Activated T-cell treated with anti-CD3 and anti-CD28 coated beads, Interleukin-2, amount 50 U/mL, for 72 hours (primary cell): ENCODE measurements around the gene MTFMT. TPM values are rescaled to one million over a fixed set of nuclear protein-coding genes. Genes with fewer than 3 reads are reported as not detected.
"Not testable (repeated sequence)": the region's sequence is repeated elsewhere in the genome, so short reads cannot be mapped to it uniquely, and the experiment has no call there.

Experiments
- ATAC-seq, 2 donors: fragments of 150-1000 bp; cut with Tn5 transposase; replicated peaks in 1 of 2; 2 replicates each; pipeline ENCODE4 v1.10.0; 2021; ENCODE audit warnings: moderate library complexity in 2 of 2, mild to moderate bottlenecking in 1 of 2
- DNase-seq, 2 donors: peaks; one replicate each; pipeline ENCODE4 v3.0.0; 2021 to 2022; ENCODE audit warnings: mixed read lengths in 1 of 2
- H3K27ac Mint-ChIP-seq: one replicate; pipeline ENCODE4 v1.8.0; 2022; ENCODE audit warnings: mild to moderate bottlenecking, moderate library complexity, mixed read lengths
- H3K27me3 Mint-ChIP-seq: one replicate; pipeline ENCODE4 v1.8.0; 2022; ENCODE audit warnings: low read depth, mixed read lengths
- H3K36me3 Mint-ChIP-seq, 2 donors: one replicate each; pipeline ENCODE4 v1.8.0; 2022; ENCODE audit warnings: mixed read lengths in 2 of 2, mild to moderate bottlenecking in 1 of 2; ENCODE audit not compliant: insufficient read depth in 2 of 2
- H3K4me1 Mint-ChIP-seq: one replicate; pipeline ENCODE4 v1.8.0; 2022; ENCODE audit warnings: low read depth, mixed read lengths
- H3K4me3 Mint-ChIP-seq, 2 donors: one replicate each; pipeline ENCODE4 v1.8.0; 2022; ENCODE audit warnings: mild to moderate bottlenecking in 2 of 2, mixed read lengths in 2 of 2, moderate library complexity in 2 of 2
- H3K9me3 Mint-ChIP-seq, 2 donors: one replicate each; pipeline ENCODE4 v1.8.0; 2022; ENCODE audit warnings: mixed read lengths in 2 of 2
- total RNA-seq, 2 donors: library from RNA; stranded (reverse); gene quantifications; one replicate each; pipeline ENCODE4 v1.2.3, GENCODE V29; 2022

MTFMT gene
- total RNA-seq: 10 to 100 TPM; 12.9 to 18.2 TPM

DNA sequence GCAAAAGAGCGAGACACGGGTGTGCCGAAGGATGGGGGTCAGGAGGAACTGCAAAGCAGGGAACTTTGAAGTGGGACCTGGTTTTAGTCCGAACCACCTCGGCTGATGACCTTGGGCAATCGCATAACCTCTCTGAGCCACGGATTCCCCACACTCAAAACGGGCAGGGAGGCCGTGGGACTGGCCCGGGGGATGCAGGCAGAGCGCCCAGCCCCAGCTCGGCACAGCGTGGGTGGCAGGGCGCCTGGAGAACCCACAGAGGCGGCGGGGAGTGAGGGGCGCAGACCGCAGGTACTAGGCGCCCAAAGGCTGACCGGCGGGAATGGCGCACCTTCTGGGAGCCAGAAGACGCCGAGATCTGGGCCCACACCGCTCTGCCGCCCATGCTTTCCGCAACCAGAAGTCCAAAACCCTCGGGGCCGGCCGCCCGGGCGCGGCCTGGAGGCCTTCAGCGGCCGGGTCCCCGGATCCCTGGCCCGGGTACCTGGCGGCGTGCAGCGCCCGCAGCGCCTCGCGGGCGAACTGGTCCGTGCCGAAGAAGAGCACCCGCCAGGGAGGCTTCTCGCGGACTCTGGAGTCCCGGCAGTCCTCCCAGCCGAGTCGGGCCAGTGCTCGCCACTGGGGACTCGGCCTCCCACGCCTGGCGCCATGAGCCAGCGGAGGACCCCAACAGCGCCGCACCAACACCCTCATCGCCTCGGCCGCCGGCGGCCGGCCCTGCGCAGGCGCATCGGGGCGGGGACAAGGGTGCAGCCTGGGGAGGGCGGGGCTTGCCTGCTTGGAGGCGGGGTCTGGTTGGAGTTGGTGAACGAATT is at the start of gene MTFMT:
MTFMT (minus strand) TSS at position 719 of the 815 bp plus-strand sequence; CDS start at position 693, 26 bp downstream.
- no peaks in the 10 kb centered on the region for H3K9me3 Mint-ChIP-seq
- DNase-seq (peak; percentile 94 to 95), ATAC-seq (peak; percentile 93 to 95)
- H3K27ac Mint-ChIP-seq: peak within 1 kb of the TSS; percentile 58
- peaks cover 17% of the 10 kb centered on the region for H3K27me3 Mint-ChIP-seq
- peaks cover 3 to 7% of the 10 kb centered on the region in 2 donors for H3K36me3 Mint-ChIP-seq
- peaks cover 24% of the 10 kb centered on the region for H3K4me1 Mint-ChIP-seq
- H3K4me3 Mint-ChIP-seq: peak within 1 kb of the TSS; percentile 85 to 90

GRCh38 chr15:65077981-65078352 is 48.5 kb upstream of the MTFMT start:
- peak; percentile 64 to 79 for ATAC-seq
- H3K4me3 Mint-ChIP-seq: peak overlapping the region in 1 of 2 donors; percentile 31

DNA sequence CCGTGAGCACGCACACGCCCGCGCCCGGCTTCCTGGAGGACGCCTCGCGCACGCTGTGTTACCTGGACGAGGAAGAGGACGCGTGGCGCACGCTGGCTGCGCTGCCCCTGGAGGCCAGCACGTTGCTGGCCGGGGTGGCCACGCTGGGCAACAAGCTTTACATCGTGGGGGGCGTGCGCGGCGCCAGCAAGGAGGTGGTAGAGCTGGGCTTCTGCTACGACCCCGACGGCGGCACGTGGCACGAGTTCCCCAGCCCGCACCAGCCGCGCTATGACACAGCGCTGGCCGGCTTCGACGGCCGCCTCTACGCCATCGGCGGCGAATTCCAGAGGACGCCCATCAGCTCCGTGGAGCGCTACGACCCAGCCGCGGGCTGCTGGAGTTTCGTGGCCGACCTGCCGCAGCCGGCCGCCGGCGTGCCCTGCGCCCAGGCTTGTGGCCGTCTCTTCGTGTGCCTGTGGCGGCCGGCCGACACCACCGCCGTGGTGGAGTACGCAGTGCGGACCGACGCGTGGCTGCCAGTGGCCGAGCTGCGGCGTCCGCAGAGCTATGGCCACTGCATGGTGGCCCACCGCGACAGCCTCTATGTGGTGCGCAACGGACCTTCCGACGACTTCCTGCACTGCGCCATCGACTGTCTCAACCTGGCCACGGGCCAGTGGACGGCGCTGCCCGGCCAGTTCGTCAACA is 48.0 kb upstream of the MTFMT start:
- H3K27ac Mint-ChIP-seq: no peak overlapping the region
- no peaks in the 10 kb centered on the region for H3K9me3 Mint-ChIP-seq
- H3K4me3 Mint-ChIP-seq: peak overlapping the region in 1 of 2 donors; percentile 31
- ATAC-seq (no peak), DNase-seq (no peak)
- no peaks in the 10 kb centered on the region for H3K36me3 Mint-ChIP-seq
- H3K27me3 Mint-ChIP-seq: peaks cover 27% of the 10 kb centered on the region
- peaks cover 18% of the 10 kb centered on the region for H3K4me1 Mint-ChIP-seq

More at GRCh38 chr15:65077981-65078352, 48.5 kb upstream of the MTFMT start:
- Mint-ChIP-seq H3K36me3 (no peaks in the 10 kb centered on the region), H3K4me1 (peaks cover 24% of the 10 kb centered on the region), H3K9me3 (no peaks in the 10 kb centered on the region), H3K27ac (no peak overlapping the region), H3K27me3 (peaks cover 32% of the 10 kb centered on the region)
- DNase-seq: peak; percentile 54 to 68

GRCh38 chr15:65076486-65077290 is 47.2 kb upstream of the MTFMT start, which contains the start of gene KBTBD13:
KBTBD13 (plus strand) TSS chr15:65076746; CDS start chr15:65076816, 70 bp downstream.
- peaks cover 11% of the 10 kb centered on the region for H3K4me1 Mint-ChIP-seq
- no peaks in the 10 kb centered on the region for H3K36me3 Mint-ChIP-seq
- ATAC-seq (no peak), DNase-seq (no peak)
- H3K4me3 Mint-ChIP-seq: peak within 1 kb of the TSS in 1 of 2 donors; percentile 31
- peaks cover 25% of the 10 kb centered on the region for H3K27me3 Mint-ChIP-seq
- H3K27ac Mint-ChIP-seq: no peak within 1 kb of the TSS
- no peaks in the 10 kb centered on the region for H3K9me3 Mint-ChIP-seq

DNA sequence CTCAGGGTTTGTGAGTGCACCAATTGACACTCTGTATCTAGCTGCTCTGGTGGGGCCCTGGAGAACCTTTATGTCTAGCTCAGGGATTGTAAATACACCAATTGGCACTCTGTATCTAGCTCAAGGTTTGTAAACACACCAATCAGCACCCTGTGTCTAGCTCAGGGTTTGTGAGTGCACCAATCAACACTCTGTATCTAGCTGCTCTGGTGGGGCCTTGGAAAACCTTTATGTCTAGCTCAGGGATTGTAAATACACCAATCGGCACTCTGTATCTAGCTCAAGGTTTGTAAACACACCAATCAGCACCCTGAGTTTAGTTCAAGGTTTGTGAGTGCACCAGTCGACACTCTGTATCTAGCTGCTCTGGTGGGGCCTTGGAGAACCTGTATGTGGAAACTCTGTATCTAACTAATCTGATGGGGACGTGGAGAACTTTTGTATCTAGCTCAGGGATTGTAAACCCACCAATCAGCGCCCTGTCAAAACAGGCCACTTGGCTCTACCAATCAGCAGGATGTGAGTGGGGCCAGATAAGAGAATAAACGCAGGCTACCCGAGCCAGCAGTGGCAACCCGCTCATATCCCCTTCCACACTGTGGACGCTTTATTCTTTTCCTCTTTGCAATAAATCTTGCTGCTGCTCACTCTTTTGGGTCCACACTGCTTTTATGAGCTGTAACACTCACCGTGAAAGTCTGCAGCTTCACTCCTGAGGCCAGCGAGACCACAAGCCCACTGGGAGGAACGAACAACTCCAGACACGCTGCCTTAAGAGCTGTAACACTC is 46.4 kb upstream of the MTFMT start:
- not testable (repeated sequence) for H3K4me3 Mint-ChIP-seq, H3K36me3 Mint-ChIP-seq, H3K4me1 Mint-ChIP-seq, ATAC-seq, H3K9me3 Mint-ChIP-seq, DNase-seq, H3K27ac Mint-ChIP-seq
- peaks cover 25% of the 10 kb centered on the region for H3K27me3 Mint-ChIP-seq

DNA sequence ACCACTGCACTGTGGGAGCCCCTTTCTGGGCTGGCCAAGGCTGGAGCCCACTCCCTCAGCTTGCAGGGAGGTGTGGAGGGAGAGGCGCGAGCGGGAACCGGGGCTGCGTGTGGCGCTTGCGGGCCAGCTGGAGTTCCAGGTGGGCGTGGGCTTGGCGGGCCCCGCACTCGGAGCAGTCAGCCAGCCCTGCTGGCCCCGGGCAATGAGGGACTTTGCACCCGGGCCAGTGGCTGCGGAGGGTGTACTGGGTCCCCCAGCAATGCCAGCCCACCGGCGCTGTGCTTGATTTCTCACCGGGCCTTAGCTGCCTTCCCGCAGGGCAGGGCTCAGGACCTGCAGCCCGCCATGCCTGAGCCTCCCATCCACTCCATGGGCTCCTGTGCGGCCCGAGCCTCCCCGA is 45.5 kb upstream of the MTFMT start:
- H3K4me1 Mint-ChIP-seq, ATAC-seq, H3K4me3 Mint-ChIP-seq, H3K9me3 Mint-ChIP-seq, H3K27ac Mint-ChIP-seq, H3K36me3 Mint-ChIP-seq, DNase-seq: not testable (repeated sequence)
- H3K27me3 Mint-ChIP-seq: peaks cover 25% of the 10 kb centered on the region

GRCh38 chr15:65072617-65073016 is 43.2 kb upstream of the MTFMT start:
- Mint-ChIP-seq H3K27me3 (peaks cover 17% of the 10 kb centered on the region), H3K9me3 (no peaks in the 10 kb centered on the region), H3K4me1 (peaks cover 7% of the 10 kb centered on the region), H3K4me3 (no peak overlapping the region), H3K36me3 (no peaks in the 10 kb centered on the region), H3K27ac (no peak overlapping the region)
- DNase-seq (no peak), ATAC-seq (no peak)

DNA sequence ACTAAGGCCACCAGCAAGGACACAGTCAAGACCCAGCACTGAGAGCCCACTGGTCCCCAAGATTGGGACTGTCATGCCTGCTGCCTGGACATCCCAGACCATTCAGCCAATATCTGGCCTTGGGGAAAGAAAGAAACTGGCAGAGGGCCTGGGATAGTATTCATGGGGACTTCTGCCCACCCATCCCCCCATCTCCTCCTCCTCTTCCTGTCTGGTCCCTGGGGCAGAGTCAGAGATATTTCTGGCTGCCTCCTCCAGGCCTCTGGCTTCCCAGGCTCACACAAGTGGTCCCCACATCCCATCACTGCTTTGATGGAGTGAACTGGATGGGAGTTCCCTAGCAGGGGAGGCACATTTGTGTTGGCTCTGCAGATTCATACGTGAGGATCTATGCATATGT is 42.6 kb upstream of the MTFMT start:
- H3K27ac Mint-ChIP-seq: no peak overlapping the region
- ATAC-seq (no peak), DNase-seq (no peak)
- H3K9me3 Mint-ChIP-seq: no peaks in the 10 kb centered on the region
- H3K4me3 Mint-ChIP-seq: no peak overlapping the region
- H3K4me1 Mint-ChIP-seq: peaks cover 6% of the 10 kb centered on the region
- no peaks in the 10 kb centered on the region for H3K36me3 Mint-ChIP-seq
- H3K27me3 Mint-ChIP-seq: peaks cover 21% of the 10 kb centered on the region

DNA sequence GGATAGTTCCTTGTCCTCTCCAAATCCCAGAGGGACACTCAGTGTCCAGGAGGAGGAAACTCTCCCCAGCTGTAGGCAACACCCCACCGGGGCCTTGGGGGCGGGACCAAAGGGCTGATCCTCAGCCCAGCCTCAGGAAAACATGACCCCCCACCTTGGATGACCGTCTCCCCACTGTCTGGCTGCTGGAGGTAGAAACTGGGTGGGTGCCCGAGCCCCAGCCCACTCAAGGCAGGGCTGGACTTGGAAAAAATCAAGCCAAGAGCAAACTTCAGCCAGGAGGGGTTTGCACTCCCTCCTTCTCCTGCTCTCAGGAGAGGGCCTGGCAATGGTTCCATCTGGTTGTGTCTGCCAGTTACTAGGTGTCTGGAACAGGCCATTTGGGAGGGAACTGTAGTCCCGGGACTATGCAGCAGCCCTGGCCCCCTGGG is 42.0 kb upstream of the MTFMT start:
- ATAC-seq (no peak), DNase-seq (no peak)
- peaks cover 6% of the 10 kb centered on the region for H3K4me1 Mint-ChIP-seq
- no peak overlapping the region for H3K4me3 Mint-ChIP-seq
- H3K27me3 Mint-ChIP-seq: peaks cover 26% of the 10 kb centered on the region
- no peaks in the 10 kb centered on the region for H3K9me3 Mint-ChIP-seq
- no peak overlapping the region for H3K27ac Mint-ChIP-seq
- H3K36me3 Mint-ChIP-seq: no peaks in the 10 kb centered on the region

GRCh38 chr15:65069779-65070546 is 40.5 kb upstream of the MTFMT start:
- no peaks in the 10 kb centered on the region for H3K36me3 Mint-ChIP-seq
- ATAC-seq: no peak
- peaks cover 35% of the 10 kb centered on the region for H3K27me3 Mint-ChIP-seq

GRCh38 chr15:65069179-65069578 is 39.7 kb upstream of the MTFMT start:
- H3K27ac Mint-ChIP-seq: no peak overlapping the region
- ATAC-seq (no peak), DNase-seq (no peak)
- H3K4me3 Mint-ChIP-seq: no peak overlapping the region
- H3K4me1 Mint-ChIP-seq: peaks cover 6% of the 10 kb centered on the region
- H3K36me3 Mint-ChIP-seq: no peaks in the 10 kb centered on the region
- H3K9me3 Mint-ChIP-seq: no peaks in the 10 kb centered on the region
- H3K27me3 Mint-ChIP-seq: peaks cover 35% of the 10 kb centered on the region

More at GRCh38 chr15:65069779-65070546, 40.5 kb upstream of the MTFMT start:
- H3K27ac Mint-ChIP-seq: no peak overlapping the region
- H3K4me3 Mint-ChIP-seq: no peak overlapping the region
- peaks cover 6% of the 10 kb centered on the region for H3K4me1 Mint-ChIP-seq
- no peaks in the 10 kb centered on the region for H3K9me3 Mint-ChIP-seq
- DNase-seq: no peak

GRCh38 chr15:65068403-65068788 is 39.0 kb upstream of the MTFMT start:
- peak overlapping the region; percentile 30 to 65 for H3K4me3 Mint-ChIP-seq
- H3K27ac Mint-ChIP-seq: no peak overlapping the region
- peaks cover 35% of the 10 kb centered on the region for H3K27me3 Mint-ChIP-seq
- DNase-seq (no peak), ATAC-seq (no peak)
- H3K9me3 Mint-ChIP-seq: no peaks in the 10 kb centered on the region
- peaks cover 6% of the 10 kb centered on the region for H3K4me1 Mint-ChIP-seq
- no peaks in the 10 kb centered on the region for H3K36me3 Mint-ChIP-seq
